GM23338 (cell line): ENCODE measurements around the gene MRPL48. TPM values are rescaled to one million over a fixed set of nuclear protein-coding genes. Genes with fewer than 3 reads are reported as not detected.

Experiments used
- ATAC-seq: fragments of 200-7000 bp; cut with Tn5 transposase; 3 replicates; pipeline ENCODE4 v1.9.1; 2020
- DNase-seq: peaks from one replicate; pipeline ENCODE4 v3.0.0-alpha.2; 2015; ENCODE audit warnings: low spot score
- H2AFZ ChIP-seq: fragments of 200-600 bp; sonication (generic); 2 replicates; pipeline ENCODE4 v1.8.0; 2016; ENCODE audit warnings: antibody characterized with exemption, mild to moderate bottlenecking, moderate library complexity
- H3F3A ChIP-seq: fragments of 200-600 bp; sonication (generic); replicated peaks from 2 replicates; pipeline ENCODE4 v1.8.0; 2017; ENCODE audit warnings: antibody characterized with exemption, mixed run types, low read depth
- H3K27ac ChIP-seq: fragments of 200-600 bp; sonication (generic); 2 replicates; pipeline ENCODE4 v1.6.1; 2016; ENCODE audit warnings: low read depth
- H3K27me3 ChIP-seq: fragments of 200-600 bp; sonication (generic); 2 replicates; pipeline ENCODE4 v1.8.0; 2016; ENCODE audit warnings: mild to moderate bottlenecking, mixed run types, moderate library complexity; ENCODE audit not compliant: insufficient read depth
- H3K36me3 ChIP-seq: fragments of 200-600 bp; sonication (generic); 2 replicates; pipeline ENCODE4 v1.8.0; 2016; ENCODE audit warnings: mild to moderate bottlenecking; ENCODE audit not compliant: insufficient read depth
- H3K4me1 ChIP-seq: fragments of 200-600 bp; sonication (generic); 2 replicates; pipeline ENCODE4 v1.8.0; 2016; ENCODE audit warnings: mild to moderate bottlenecking, moderate library complexity; ENCODE audit not compliant: insufficient read depth
- H3K4me2 ChIP-seq: fragments of 200-600 bp; sonication (generic); 2 replicates; pipeline ENCODE4 v1.7.1; 2017; ENCODE audit warnings: mixed run types
- H3K4me3 ChIP-seq: fragments of 200-600 bp; sonication (generic); 2 replicates; pipeline ENCODE4 v1.6.1; 2016; ENCODE audit warnings: mixed run types
- H3K79me2 ChIP-seq: fragments of 200-600 bp; sonication (generic); replicated peaks from 2 replicates; pipeline ENCODE4 v1.8.0; 2017; ENCODE audit warnings: mild to moderate bottlenecking; ENCODE audit not compliant: insufficient read depth
- H3K9me2 ChIP-seq: fragments of 200-600 bp; sonication (generic); 2 replicates; pipeline ENCODE4 v1.8.0; 2017; ENCODE audit not compliant: insufficient read depth
- H4K20me1 ChIP-seq: fragments of 200-600 bp; sonication (generic); replicated peaks from 2 replicates; pipeline ENCODE4 v1.8.0; 2017; ENCODE audit warnings: mild to moderate bottlenecking; ENCODE audit not compliant: insufficient read depth
- H3K27ac Mint-ChIP-seq: 2 replicates; pipeline ENCODE4 v1.8.0; 2020; ENCODE audit warnings: inconsistent platforms, mild to moderate bottlenecking, moderate library complexity, mixed read lengths
- H3K27me3 Mint-ChIP-seq: 3 replicates; pipeline ENCODE4 v1.8.0; 2022; ENCODE audit warnings: low read depth, mild to moderate bottlenecking, moderate library complexity, mixed read lengths, inconsistent platforms; ENCODE audit not compliant: insufficient read depth, poor library complexity
- H3K36me3 Mint-ChIP-seq: 3 replicates; pipeline ENCODE4 v1.8.0; 2021; ENCODE audit warnings: low read depth, mild to moderate bottlenecking, inconsistent platforms, moderate library complexity, mixed read lengths
- H3K4me1 Mint-ChIP-seq: 3 replicates; pipeline ENCODE4 v1.8.0; 2020; ENCODE audit warnings: mild to moderate bottlenecking, inconsistent platforms, mixed read lengths
- H3K4me3 Mint-ChIP-seq: 3 replicates; pipeline ENCODE4 v1.8.0; 2021; ENCODE audit warnings: moderate library complexity, mild to moderate bottlenecking, inconsistent platforms, mixed read lengths
- H3K9me3 Mint-ChIP-seq: 3 replicates; pipeline ENCODE4 v1.8.0; 2020; ENCODE audit warnings: moderate library complexity, mild to moderate bottlenecking, inconsistent platforms, mixed read lengths
- CREB1 ChIP-seq: fragments of 250-450 bp; sonication (Bioruptor Pico); IDR thresholded peaks from 2 replicates; pipeline ENCODE4 v1.5.0; 2020; ENCODE audit warnings: low read depth, mild to moderate bottlenecking, moderate library complexity
- EZH2 ChIP-seq: fragments of 200-600 bp; sonication (generic); IDR thresholded peaks from one replicate; pipeline ENCODE4 v1.8.0; 2017; ENCODE audit warnings: antibody characterized with exemption, mild to moderate bottlenecking, low read depth; ENCODE audit not compliant: unreplicated experiment
- EZH2phosphoT487 ChIP-seq: fragments of 200-600 bp; sonication (generic); IDR thresholded peaks from one replicate; pipeline ENCODE4 v1.8.1; 2018; ENCODE audit warnings: antibody characterized with exemption; ENCODE audit not compliant: unreplicated experiment
- JUNB ChIP-seq: IDR thresholded peaks from one replicate; pipeline ENCODE4 v1.6.1; 2016; ENCODE audit warnings: antibody characterized with exemption; ENCODE audit not compliant: unreplicated experiment
- NANOG ChIP-seq: IDR thresholded peaks from 2 replicates; pipeline ENCODE4 v1.6.1; 2016; ENCODE audit warnings: antibody characterized with exemption, borderline replicate concordance
- POLR2AphosphoS5 ChIP-seq: IDR thresholded peaks from 2 replicates; pipeline ENCODE4 v1.6.1; 2016; ENCODE audit warnings: antibody characterized with exemption, low read depth
- STAT1 ChIP-seq: IDR thresholded peaks from one replicate; pipeline ENCODE4 v1.6.1; 2016; ENCODE audit warnings: antibody characterized with exemption; ENCODE audit not compliant: unreplicated experiment
- ZNF114 ChIP-seq: fragments of 250-450 bp; sonication (Bioruptor Pico); IDR thresholded peaks from 2 replicates; pipeline ENCODE4 v1.5.0; 2020; ENCODE audit warnings: mild to moderate bottlenecking, moderate library complexity
- ZNF331 ChIP-seq: fragments of 250-450 bp; sonication (Bioruptor Pico); IDR thresholded peaks from 2 replicates; pipeline ENCODE4 v1.5.0; 2020; ENCODE audit warnings: low read depth, mild to moderate bottlenecking, moderate library complexity
- polyA plus RNA-seq: library from polyadenylated mRNA; unstranded; fragments of >200 nt; fragmentation: Nextera tagmentation; extraction: Ambion mirVana; gene quantifications from 2 replicates; pipeline ENCODE4 v1.2.1, GENCODE V29; 2016
- total RNA-seq: library from RNA; depleted of rRNA; stranded (reverse); fragments of >200 nt; shearing (Covaris generic); gene quantifications from 2 replicates; pipeline ENCODE4 v1.2.3, GENCODE V29; 2014
- TF ChIP-seq, protein P1 (sequence below), 2 experiments: fragments of 200-600 bp in 1 of 2; sonication (generic) in 1 of 2; conservative IDR thresholded peaks; 2 replicates each; pipeline versions ENCODE4 v1.5.1 to v1.6.1; 2016 to 2017; ENCODE audit warnings: antibody characterized with exemption in 2 of 2, low read depth in 2 of 2, mild to moderate bottlenecking in 2 of 2, moderate library complexity in 1 of 2
- TF ChIP-seq, protein P2 (sequence below): IDR thresholded peaks from one replicate; pipeline ENCODE4 v1.6.1; 2018; ENCODE audit warnings: antibody characterized with exemption; ENCODE audit not compliant: unreplicated experiment
- TF ChIP-seq, protein P3 (sequence below): fragments of 250-450 bp; sonication (Bioruptor Pico); IDR thresholded peaks from 2 replicates; pipeline ENCODE4 v1.5.0; 2020; ENCODE audit warnings: mild to moderate bottlenecking, moderate library complexity
- TF ChIP-seq, protein P4 (sequence below): IDR thresholded peaks from 2 replicates; pipeline ENCODE4 v1.6.1; 2016; ENCODE audit warnings: antibody characterized with exemption

Gene MRPL48
- total and polyA plus RNA-seq, 2 experiments from 2014 or later = 24.1 to 103 TPM

DNA sequence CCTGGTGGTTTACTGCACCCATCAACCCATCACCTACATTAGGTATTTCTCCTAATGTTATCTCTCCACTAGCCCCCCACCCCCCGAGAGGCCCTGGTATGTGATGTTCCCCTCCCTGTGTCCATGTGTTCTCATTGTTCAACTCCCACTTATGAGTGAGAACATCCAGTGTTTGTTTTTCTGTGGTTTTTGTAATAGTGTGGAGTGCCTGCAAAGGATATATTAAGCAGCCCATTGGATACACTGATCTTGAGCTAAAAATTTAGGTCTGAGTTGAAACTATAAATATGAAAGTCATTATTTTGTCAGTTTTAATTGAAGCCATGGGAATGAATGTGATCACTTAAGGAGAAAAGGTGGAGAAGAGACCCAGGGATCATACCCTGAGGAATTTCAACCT, 23.0 kb downstream of the MRPL48 start:
- Histone ChIP-seq H3K36me3 (no peaks in the 10 kb centered on the region), H3K9me2 (no peaks in the 10 kb centered on the region), H3F3A (no peaks in the 10 kb centered on the region), H3K4me1 (no peaks in the 10 kb centered on the region), H3K79me2 (no peaks in the 10 kb centered on the region), H3K27ac (no peak overlapping the region), H3K4me3 (no peak overlapping the region), H4K20me1 (no peaks in the 10 kb centered on the region), H3K4me2 (no peak overlapping the region), H2AFZ (no peak overlapping the region), H3K27me3 (no peaks in the 10 kb centered on the region)
- TF ChIP-seq, protein P1, sequence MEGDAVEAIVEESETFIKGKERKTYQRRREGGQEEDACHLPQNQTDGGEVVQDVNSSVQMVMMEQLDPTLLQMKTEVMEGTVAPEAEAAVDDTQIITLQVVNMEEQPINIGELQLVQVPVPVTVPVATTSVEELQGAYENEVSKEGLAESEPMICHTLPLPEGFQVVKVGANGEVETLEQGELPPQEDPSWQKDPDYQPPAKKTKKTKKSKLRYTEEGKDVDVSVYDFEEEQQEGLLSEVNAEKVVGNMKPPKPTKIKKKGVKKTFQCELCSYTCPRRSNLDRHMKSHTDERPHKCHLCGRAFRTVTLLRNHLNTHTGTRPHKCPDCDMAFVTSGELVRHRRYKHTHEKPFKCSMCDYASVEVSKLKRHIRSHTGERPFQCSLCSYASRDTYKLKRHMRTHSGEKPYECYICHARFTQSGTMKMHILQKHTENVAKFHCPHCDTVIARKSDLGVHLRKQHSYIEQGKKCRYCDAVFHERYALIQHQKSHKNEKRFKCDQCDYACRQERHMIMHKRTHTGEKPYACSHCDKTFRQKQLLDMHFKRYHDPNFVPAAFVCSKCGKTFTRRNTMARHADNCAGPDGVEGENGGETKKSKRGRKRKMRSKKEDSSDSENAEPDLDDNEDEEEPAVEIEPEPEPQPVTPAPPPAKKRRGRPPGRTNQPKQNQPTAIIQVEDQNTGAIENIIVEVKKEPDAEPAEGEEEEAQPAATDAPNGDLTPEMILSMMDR (conservative IDR thresholded peaks at IDR 0.05; ENCODE audit: low read depth in 2 of 2) = no peak
- no peak for TF ChIP-seq POLR2AphosphoS5
- no peak for TF ChIP-seq EZH2
- TF ChIP-seq JUNB = no peak
- TF ChIP-seq, protein P2, sequence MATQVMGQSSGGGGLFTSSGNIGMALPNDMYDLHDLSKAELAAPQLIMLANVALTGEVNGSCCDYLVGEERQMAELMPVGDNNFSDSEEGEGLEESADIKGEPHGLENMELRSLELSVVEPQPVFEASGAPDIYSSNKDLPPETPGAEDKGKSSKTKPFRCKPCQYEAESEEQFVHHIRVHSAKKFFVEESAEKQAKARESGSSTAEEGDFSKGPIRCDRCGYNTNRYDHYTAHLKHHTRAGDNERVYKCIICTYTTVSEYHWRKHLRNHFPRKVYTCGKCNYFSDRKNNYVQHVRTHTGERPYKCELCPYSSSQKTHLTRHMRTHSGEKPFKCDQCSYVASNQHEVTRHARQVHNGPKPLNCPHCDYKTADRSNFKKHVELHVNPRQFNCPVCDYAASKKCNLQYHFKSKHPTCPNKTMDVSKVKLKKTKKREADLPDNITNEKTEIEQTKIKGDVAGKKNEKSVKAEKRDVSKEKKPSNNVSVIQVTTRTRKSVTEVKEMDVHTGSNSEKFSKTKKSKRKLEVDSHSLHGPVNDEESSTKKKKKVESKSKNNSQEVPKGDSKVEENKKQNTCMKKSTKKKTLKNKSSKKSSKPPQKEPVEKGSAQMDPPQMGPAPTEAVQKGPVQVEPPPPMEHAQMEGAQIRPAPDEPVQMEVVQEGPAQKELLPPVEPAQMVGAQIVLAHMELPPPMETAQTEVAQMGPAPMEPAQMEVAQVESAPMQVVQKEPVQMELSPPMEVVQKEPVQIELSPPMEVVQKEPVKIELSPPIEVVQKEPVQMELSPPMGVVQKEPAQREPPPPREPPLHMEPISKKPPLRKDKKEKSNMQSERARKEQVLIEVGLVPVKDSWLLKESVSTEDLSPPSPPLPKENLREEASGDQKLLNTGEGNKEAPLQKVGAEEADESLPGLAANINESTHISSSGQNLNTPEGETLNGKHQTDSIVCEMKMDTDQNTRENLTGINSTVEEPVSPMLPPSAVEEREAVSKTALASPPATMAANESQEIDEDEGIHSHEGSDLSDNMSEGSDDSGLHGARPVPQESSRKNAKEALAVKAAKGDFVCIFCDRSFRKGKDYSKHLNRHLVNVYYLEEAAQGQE = no peak
- TF ChIP-seq ZNF331 = no peak
- TF ChIP-seq ZNF114 (CRISPR knock-in tag) = no peak
- TF ChIP-seq EZH2phosphoT487 = no peak
- TF ChIP-seq, protein P3, sequence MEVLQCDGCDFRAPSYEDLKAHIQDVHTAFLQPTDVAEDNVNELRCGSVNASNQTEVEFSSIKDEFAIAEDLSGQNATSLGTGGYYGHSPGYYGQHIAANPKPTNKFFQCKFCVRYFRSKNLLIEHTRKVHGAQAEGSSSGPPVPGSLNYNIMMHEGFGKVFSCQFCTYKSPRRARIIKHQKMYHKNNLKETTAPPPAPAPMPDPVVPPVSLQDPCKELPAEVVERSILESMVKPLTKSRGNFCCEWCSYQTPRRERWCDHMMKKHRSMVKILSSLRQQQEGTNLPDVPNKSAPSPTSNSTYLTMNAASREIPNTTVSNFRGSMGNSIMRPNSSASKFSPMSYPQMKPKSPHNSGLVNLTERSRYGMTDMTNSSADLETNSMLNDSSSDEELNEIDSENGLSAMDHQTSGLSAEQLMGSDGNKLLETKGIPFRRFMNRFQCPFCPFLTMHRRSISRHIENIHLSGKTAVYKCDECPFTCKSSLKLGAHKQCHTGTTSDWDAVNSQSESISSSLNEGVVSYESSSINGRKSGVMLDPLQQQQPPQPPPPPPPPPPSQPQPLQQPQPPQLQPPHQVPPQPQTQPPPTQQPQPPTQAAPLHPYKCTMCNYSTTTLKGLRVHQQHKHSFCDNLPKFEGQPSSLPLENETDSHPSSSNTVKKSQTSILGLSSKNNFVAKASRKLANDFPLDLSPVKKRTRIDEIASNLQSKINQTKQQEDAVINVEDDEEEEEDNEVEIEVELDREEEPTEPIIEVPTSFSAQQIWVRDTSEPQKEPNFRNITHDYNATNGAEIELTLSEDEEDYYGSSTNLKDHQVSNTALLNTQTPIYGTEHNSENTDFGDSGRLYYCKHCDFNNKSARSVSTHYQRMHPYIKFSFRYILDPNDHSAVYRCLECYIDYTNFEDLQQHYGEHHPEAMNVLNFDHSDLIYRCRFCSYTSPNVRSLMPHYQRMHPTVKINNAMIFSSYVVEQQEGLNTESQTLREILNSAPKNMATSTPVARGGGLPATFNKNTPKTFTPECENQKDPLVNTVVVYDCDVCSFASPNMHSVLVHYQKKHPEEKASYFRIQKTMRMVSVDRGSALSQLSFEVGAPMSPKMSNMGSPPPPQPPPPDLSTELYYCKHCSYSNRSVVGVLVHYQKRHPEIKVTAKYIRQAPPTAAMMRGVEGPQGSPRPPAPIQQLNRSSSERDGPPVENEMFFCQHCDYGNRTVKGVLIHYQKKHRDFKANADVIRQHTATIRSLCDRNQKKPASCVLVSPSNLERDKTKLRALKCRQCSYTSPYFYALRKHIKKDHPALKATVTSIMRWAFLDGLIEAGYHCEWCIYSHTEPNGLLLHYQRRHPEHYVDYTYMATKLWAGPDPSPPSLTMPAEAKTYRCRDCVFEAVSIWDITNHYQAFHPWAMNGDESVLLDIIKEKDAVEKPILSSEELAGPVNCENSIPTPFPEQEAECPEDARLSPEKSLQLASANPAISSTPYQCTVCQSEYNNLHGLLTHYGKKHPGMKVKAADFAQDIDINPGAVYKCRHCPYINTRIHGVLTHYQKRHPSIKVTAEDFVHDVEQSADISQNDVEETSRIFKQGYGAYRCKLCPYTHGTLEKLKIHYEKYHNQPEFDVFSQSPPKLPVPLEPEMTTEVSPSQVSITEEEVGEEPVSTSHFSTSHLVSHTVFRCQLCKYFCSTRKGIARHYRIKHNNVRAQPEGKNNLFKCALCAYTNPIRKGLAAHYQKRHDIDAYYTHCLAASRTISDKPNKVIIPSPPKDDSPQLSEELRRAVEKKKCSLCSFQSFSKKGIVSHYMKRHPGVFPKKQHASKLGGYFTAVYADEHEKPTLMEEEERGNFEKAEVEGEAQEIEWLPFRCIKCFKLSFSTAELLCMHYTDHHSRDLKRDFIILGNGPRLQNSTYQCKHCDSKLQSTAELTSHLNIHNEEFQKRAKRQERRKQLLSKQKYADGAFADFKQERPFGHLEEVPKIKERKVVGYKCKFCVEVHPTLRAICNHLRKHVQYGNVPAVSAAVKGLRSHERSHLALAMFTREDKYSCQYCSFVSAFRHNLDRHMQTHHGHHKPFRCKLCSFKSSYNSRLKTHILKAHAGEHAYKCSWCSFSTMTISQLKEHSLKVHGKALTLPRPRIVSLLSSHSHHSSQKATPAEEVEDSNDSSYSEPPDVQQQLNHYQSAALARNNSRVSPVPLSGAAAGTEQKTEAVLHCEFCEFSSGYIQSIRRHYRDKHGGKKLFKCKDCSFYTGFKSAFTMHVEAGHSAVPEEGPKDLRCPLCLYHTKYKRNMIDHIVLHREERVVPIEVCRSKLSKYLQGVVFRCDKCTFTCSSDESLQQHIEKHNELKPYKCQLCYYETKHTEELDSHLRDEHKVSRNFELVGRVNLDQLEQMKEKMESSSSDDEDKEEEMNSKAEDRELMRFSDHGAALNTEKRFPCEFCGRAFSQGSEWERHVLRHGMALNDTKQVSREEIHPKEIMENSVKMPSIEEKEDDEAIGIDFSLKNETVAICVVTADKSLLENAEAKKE = no peak
- TF ChIP-seq NANOG = no peak
- TF ChIP-seq, protein P4, sequence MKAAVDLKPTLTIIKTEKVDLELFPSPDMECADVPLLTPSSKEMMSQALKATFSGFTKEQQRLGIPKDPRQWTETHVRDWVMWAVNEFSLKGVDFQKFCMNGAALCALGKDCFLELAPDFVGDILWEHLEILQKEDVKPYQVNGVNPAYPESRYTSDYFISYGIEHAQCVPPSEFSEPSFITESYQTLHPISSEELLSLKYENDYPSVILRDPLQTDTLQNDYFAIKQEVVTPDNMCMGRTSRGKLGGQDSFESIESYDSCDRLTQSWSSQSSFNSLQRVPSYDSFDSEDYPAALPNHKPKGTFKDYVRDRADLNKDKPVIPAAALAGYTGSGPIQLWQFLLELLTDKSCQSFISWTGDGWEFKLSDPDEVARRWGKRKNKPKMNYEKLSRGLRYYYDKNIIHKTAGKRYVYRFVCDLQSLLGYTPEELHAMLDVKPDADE = no peak
- no peak for TF ChIP-seq STAT1
- no peak for TF ChIP-seq CREB1
- ATAC-seq (no peak), DNase-seq (no peak)
- no peaks in the 10 kb centered on the region for H3K9me3 Mint-ChIP-seq
- no peaks in the 10 kb centered on the region; the same call in 2 of the 3 replicates for H3K4me1 Mint-ChIP-seq
- no peak overlapping the region for H3K4me3 Mint-ChIP-seq
- H3K27ac Mint-ChIP-seq = no peak overlapping the region
- peaks cover 8% of the 10 kb centered on the region; the same call in 2 of the 3 replicates for H3K36me3 Mint-ChIP-seq
- peaks cover 2% of the 10 kb centered on the region for H3K27me3 Mint-ChIP-seq
